ENCODE data around the gene CASK. TPM values are rescaled to one million over a fixed set of nuclear protein-coding genes. Genes with fewer than 3 reads are reported as not detected.

CASK gene
- total and polyA plus RNA-seq, 7 experiments from 2014 or later = 5.6 to 72.4 (median 43.5) TPM

DNA sequence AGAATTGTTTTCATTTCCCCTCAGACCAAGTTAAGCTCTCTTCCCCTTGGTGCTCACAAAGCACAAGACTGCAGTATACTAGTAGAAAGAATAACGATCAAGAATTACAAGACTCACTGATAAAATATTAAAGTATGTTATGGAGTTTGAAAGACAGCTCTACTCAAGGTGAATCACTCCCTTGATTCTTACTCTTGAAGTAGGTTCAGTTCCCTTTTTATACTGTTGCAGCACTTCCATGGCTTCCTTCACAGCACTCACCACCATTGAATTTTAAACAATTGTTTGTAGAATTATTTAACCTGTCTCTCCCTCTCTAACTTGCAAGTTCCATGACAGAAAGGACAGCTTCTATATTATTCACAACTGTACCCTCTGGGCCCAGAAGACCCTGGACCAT is 42.2 kb downstream of the CASK start:
- intact Hi-C loops (cut with micrococcal nuclease) = loop anchor here in 1 of 2 donors (2.0 kb wide), 1 partner anchor 16 kb away; no protein-coding TSS in a partner anchor
- CTCF ChIA-PET = no interaction called here
- H3K36me3 ChIP-seq (ENCODE audit: control insufficient read depth in 2 of 3, insufficient read depth in 3 of 3, low read length in 3 of 3) = no peaks in the 10 kb centered on the region
- no peaks in the 10 kb centered on the region for H3K9me3 ChIP-seq (ENCODE audit: control insufficient read depth in 2 of 3, low read length in 3 of 3)
- Mint-ChIP-seq H3K27me3 (no peaks in the 10 kb centered on the region), H3K4me3 (peak overlapping the region in 1 of 10 donors; percentile 15), H3K9me3 (no peaks in the 10 kb centered on the region), H3K4me1 (peaks cover 6 to 55% (median 34%) of the 10 kb centered on the region in 7 donors), H3K27ac (no peak overlapping the region), H3K36me3 (peaks cover 0 to 14% (median 4%) of the 10 kb centered on the region in 5 donors)
- POLR2A ChIA-PET = no interaction called here
- no peak for DNase-seq
- no peaks in the 10 kb centered on the region for H3K27me3 ChIP-seq (ENCODE audit: control insufficient read depth in 2 of 2, insufficient read depth in 2 of 2, low read length in 2 of 2)
- H3K4me1 ChIP-seq (ENCODE audit: control insufficient read depth in 2 of 2, insufficient read depth in 2 of 2, low read length in 2 of 2) = peaks cover 0 to 3% of the 10 kb centered on the region in 2 donors
- no peak overlapping the region for H3K27ac ChIP-seq (ENCODE audit: low read depth, low read length)
- no peak overlapping the region for H3K4me3 ChIP-seq (ENCODE audit: low read length)
- ATAC-seq = peak; percentile 40

DNA sequence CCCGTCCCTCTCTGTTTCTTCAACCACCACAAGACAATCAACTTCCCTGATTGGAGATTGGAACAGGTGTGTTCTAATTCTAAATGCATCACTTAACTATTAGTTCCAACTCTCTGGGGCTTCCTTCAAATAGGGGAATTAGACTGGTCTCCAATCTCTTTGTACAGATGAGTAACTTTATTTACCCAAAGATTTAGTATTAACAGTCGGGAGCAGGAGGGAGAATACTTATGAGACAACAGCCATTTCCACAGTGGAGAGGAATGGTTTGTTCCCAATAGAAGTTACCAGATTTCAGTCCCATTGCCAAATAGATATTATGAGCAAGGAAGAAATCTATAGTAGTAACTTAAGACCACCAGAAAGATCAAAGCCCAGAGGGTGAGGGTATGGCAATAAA is 46.2 kb downstream of the CASK start:
- intact Hi-C loops (cut with micrococcal nuclease) = no loop called here
- ATAC-seq (no peak), DNase-seq (no peak)
- Mint-ChIP-seq H3K27ac (no peak overlapping the region), H3K36me3 (peaks cover 0 to 23% (median 0%) of the 10 kb centered on the region in 5 donors), H3K9me3 (no peaks in the 10 kb centered on the region), H3K27me3 (no peaks in the 10 kb centered on the region), H3K4me3 (no peak overlapping the region), H3K4me1 (peaks cover 9 to 57% (median 35%) of the 10 kb centered on the region in 7 donors)
- Histone ChIP-seq H3K4me1 (ENCODE audit: control insufficient read depth in 2 of 2, insufficient read depth in 2 of 2, low read length in 2 of 2) (no peaks in the 10 kb centered on the region), H3K4me3 (ENCODE audit: low read length) (no peak overlapping the region), H3K27ac (ENCODE audit: low read depth, low read length) (no peak overlapping the region), H3K9me3 (ENCODE audit: control insufficient read depth in 2 of 3, low read length in 3 of 3) (no peaks in the 10 kb centered on the region), H3K36me3 (ENCODE audit: control insufficient read depth in 2 of 3, insufficient read depth in 3 of 3, low read length in 3 of 3) (no peaks in the 10 kb centered on the region), H3K27me3 (ENCODE audit: control insufficient read depth in 2 of 2, insufficient read depth in 2 of 2, low read length in 2 of 2) (no peaks in the 10 kb centered on the region)
- CTCF ChIA-PET = no interaction called here
- POLR2A ChIA-PET = no interaction called here

DNA sequence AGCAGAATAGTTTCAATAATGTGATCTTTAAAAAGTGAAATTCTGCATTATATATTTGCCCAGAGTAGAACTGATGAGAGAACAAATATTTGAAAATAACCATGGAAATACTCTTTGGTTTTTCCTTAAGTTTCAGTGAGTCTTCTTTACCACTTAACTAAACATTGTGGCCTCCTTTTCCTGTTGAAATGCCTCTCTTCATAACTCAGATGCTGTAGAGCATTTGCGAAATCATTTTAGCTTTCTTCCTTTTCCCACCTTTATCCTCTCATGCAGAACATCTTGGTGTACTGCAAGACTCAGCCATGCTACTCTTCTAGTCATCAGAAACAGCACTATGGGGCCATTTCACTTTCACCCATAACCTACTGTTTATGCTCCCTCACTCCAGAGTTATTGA is 48.2 kb downstream of the CASK start:
- H3K4me3 ChIP-seq (ENCODE audit: low read length) = no peak overlapping the region
- intact Hi-C loops (cut with micrococcal nuclease) = no loop called here
- POLR2A ChIA-PET = no interaction called here
- ATAC-seq (no peak), DNase-seq (no peak)
- CTCF ChIA-PET = no interaction called here
- Mint-ChIP-seq H3K9me3 (no peaks in the 10 kb centered on the region), H3K36me3 (peaks cover 0 to 17% (median 0%) of the 10 kb centered on the region in 5 donors), H3K4me1 (peaks cover 4 to 57% (median 37%) of the 10 kb centered on the region in 7 donors), H3K4me3 (no peak overlapping the region), H3K27me3 (no peaks in the 10 kb centered on the region), H3K27ac (no peak overlapping the region)
- H3K27me3 ChIP-seq (ENCODE audit: control insufficient read depth in 2 of 2, insufficient read depth in 2 of 2, low read length in 2 of 2) = no peaks in the 10 kb centered on the region
- peaks cover 4 to 5% of the 10 kb centered on the region in 2 donors for H3K4me1 ChIP-seq (ENCODE audit: control insufficient read depth in 2 of 2, insufficient read depth in 2 of 2, low read length in 2 of 2)
- H3K36me3 ChIP-seq (ENCODE audit: control insufficient read depth in 2 of 3, insufficient read depth in 3 of 3, low read length in 3 of 3) = no peaks in the 10 kb centered on the region
- H3K27ac ChIP-seq (ENCODE audit: low read depth, low read length) = no peak overlapping the region
- H3K9me3 ChIP-seq (ENCODE audit: control insufficient read depth in 2 of 3, low read length in 3 of 3) = no peaks in the 10 kb centered on the region

DNA sequence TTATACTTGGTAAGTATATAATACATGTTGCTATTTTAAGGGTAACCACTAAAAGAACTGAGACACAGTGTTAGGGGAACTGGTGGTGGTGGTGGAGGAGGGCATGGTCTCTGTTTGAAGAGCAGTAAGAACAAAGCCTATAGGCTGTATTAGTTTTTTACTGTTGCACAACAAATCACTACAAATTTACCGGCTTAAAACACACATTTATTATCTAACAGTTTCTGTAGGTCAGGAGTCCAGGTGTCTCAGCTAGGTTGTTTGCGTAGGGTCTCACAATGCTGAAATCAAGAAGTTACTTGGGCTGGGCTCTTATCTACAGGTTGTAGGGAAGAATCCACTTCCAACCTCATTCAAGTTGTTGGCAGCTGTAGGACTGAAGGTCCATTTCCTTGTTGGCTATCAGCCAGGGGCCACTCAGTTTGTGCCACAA is 52.6 kb downstream of the CASK start:
- DNase-seq (no peak), ATAC-seq (no peak)
- Histone ChIP-seq H3K4me1 (ENCODE audit: control insufficient read depth in 2 of 2, insufficient read depth in 2 of 2, low read length in 2 of 2) (peaks cover 8 to 13% of the 10 kb centered on the region in 2 donors), H3K27ac (ENCODE audit: low read depth, low read length) (no peak overlapping the region), H3K4me3 (ENCODE audit: low read length) (no peak overlapping the region), H3K9me3 (ENCODE audit: control insufficient read depth in 2 of 3, low read length in 3 of 3) (no peaks in the 10 kb centered on the region), H3K27me3 (ENCODE audit: control insufficient read depth in 2 of 2, insufficient read depth in 2 of 2, low read length in 2 of 2) (no peaks in the 10 kb centered on the region), H3K36me3 (ENCODE audit: control insufficient read depth in 2 of 3, insufficient read depth in 3 of 3, low read length in 3 of 3) (no peaks in the 10 kb centered on the region)
- Mint-ChIP-seq H3K27me3 (no peaks in the 10 kb centered on the region), H3K4me3 (no peak overlapping the region), H3K4me1 (peaks cover 10 to 74% (median 52%) of the 10 kb centered on the region in 7 donors), H3K36me3 (peaks cover 0 to 16% (median 5%) of the 10 kb centered on the region in 5 donors), H3K9me3 (peaks cover 0 to 6% (median 0%) of the 10 kb centered on the region in 11 donors), H3K27ac (no peak overlapping the region)
- ChIA-PET CTCF (no interaction called here), POLR2A (interaction anchor here (1.1 kb wide), 1 partner anchor 52 kb away, joined by 3 read pairs; the partner anchor contains the start of gene CASK)
- intact Hi-C loops (cut with micrococcal nuclease) = no loop called here

DNA sequence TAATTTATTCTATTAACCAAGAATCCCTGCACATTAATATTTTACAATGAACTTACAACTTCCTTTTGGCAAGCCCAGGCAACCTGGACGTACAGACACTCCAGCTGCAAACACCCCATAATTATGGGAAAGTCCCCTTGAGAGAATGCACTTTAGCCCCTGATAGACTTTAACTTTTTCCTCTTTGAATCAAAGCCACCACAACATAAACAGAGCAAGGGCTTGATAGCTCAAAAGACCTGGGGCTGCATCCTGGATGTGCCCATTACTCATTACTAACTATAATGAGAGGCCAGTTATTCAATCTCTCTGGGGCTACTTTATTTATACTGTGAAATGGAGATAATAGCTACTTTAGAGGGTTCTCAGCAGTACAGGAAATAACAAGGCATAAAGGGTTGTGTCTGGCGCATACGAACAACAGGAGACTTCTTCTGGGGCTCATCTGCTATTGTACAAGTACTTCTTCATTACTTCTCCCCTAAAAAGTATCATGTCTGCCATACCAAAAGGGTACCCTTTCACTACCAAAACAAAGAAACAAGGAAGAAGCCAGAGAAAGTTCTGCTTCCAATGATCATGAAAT is 54.9 kb downstream of the CASK start:
- peaks cover 13 to 17% of the 10 kb centered on the region in 2 donors for H3K4me1 ChIP-seq (ENCODE audit: control insufficient read depth in 2 of 2, insufficient read depth in 2 of 2, low read length in 2 of 2)
- H3K27me3 Mint-ChIP-seq = no peaks in the 10 kb centered on the region
- POLR2A ChIA-PET = no interaction called here
- intact Hi-C loops (cut with micrococcal nuclease) = no loop called here
- peaks cover 0 to 6% (median 0%) of the 10 kb centered on the region in 11 donors for H3K9me3 Mint-ChIP-seq
- H3K27me3 ChIP-seq (ENCODE audit: control insufficient read depth in 2 of 2, insufficient read depth in 2 of 2, low read length in 2 of 2) = no peaks in the 10 kb centered on the region
- H3K27ac ChIP-seq (ENCODE audit: low read depth, low read length) = no peak overlapping the region
- peaks cover 0 to 6% (median 5%) of the 10 kb centered on the region in 5 donors for H3K36me3 Mint-ChIP-seq
- ATAC-seq (no peak), DNase-seq (no peak)
- no peaks in the 10 kb centered on the region for H3K36me3 ChIP-seq (ENCODE audit: control insufficient read depth in 2 of 3, insufficient read depth in 3 of 3, low read length in 3 of 3)
- no peaks in the 10 kb centered on the region for H3K9me3 ChIP-seq (ENCODE audit: control insufficient read depth in 2 of 3, low read length in 3 of 3)
- CTCF ChIA-PET = no interaction called here
- H3K4me3 ChIP-seq (ENCODE audit: low read length) = no peak overlapping the region
- peaks cover 10 to 78% (median 49%) of the 10 kb centered on the region in 7 donors for H3K4me1 Mint-ChIP-seq
- H3K27ac Mint-ChIP-seq = peak overlapping the region in 6 of 9 donors; percentile 34 to 85 (median 58)
- H3K4me3 Mint-ChIP-seq = peak overlapping the region in 6 of 10 donors; percentile 1 to 41 (median 28)

DNA sequence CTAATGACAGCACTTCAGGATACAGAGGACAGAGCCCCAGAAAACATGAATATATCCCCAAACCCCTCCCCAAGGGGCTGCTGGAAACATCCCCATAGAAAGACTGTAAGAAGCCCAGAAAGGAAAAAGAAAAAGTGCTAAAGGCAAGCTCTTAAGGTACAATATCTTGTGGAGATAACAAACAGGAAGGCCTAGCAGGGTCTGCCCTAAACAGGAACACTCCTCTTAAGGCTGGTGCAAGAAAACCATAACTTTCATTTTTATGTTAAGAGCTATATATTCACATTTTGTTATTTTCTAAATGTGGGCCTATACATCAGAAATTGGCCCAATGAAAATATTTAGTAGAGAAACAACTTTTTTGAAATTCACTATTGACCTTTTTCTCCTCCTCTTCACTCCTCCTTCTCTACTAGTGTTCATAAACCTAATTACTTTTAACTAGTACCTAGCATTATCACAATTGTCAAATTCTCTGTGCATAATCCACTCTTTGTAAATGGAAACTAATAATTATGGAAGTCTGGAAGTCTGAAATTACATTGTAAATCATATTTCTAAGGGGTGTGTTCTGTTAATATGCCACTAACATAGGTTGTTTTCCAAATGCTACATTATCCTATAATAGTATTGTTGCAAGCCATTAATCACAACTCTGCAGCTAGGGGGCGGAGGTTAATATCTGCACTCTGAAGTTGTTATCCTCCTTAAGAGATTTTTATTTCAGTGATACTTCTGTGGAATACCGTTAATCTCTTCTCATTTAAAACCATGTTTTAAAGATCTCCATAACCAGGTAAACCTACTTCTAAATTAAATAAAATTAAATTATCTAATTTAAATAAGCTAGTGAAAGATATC is 59.8 kb downstream of the CASK start:
- H3K4me1 ChIP-seq (ENCODE audit: control insufficient read depth in 2 of 2, insufficient read depth in 2 of 2, low read length in 2 of 2) = peaks cover under 1 to 20% of the 10 kb centered on the region in 2 donors
- Mint-ChIP-seq H3K27ac (peak overlapping the region; percentile 6 to 78 (median 64)), H3K9me3 (peaks cover 0 to 6% (median 0%) of the 10 kb centered on the region in 11 donors), H3K4me3 (peak overlapping the region in 6 of 10 donors; percentile 33 to 49 (median 40)), H3K27me3 (no peaks in the 10 kb centered on the region), H3K36me3 (peaks cover 0 to 6% (median 0%) of the 10 kb centered on the region in 5 donors), H3K4me1 (peaks cover 11 to 54% (median 37%) of the 10 kb centered on the region in 7 donors)
- peak overlapping the region; percentile 21 for H3K27ac ChIP-seq (ENCODE audit: low read depth, low read length)
- no peaks in the 10 kb centered on the region for H3K36me3 ChIP-seq (ENCODE audit: control insufficient read depth in 2 of 3, insufficient read depth in 3 of 3, low read length in 3 of 3)
- intact Hi-C loops (cut with micrococcal nuclease) = no loop called here
- POLR2A ChIA-PET = interaction anchor here (0.6 kb wide), 1 partner anchor 533 kb away, joined by 3 read pairs; no protein-coding TSS in a partner anchor
- H3K4me3 ChIP-seq (ENCODE audit: low read length) = no peak overlapping the region
- ATAC-seq = no peak
- H3K9me3 ChIP-seq (ENCODE audit: control insufficient read depth in 2 of 3, low read length in 3 of 3) = no peaks in the 10 kb centered on the region
- DNase-seq = no peak
- CTCF ChIA-PET = no interaction called here
- H3K27me3 ChIP-seq (ENCODE audit: control insufficient read depth in 2 of 2, insufficient read depth in 2 of 2, low read length in 2 of 2) = no peaks in the 10 kb centered on the region

All from naive thymus-derived CD4-positive, alpha-beta T cell (primary cell).